Stimulated activated naive CD4-positive, alpha-beta T cell (primary cell): Measurements from ENCODE around the gene SMPX.
"Not testable (repeated sequence)": the region's sequence is repeated elsewhere in the genome, so short reads cannot be mapped to it uniquely, and the experiment has no call there.

Experiments
- DNase-seq, 6 experiments: peaks; one replicate each; lab custom pipeline; 2025; lab: John Stamatoyannopoulos, UW

Gene SMPX

GRCh38 chrX:21757960-21758359, at the start of gene SMPX:
Gene SMPX (minus strand): TSS chrX:21758116. CDS start chrX:21754290, 3,826 bp downstream.
- no peak for DNase-seq

GRCh38 chrX:21806691-21807090, 48.8 kb upstream of the SMPX start:
- no peak for DNase-seq

- DNase-seq, result no peak
Measured at GRCh38 chrX:21802839-21803238, 44.9 kb upstream of the SMPX start.

- no peak for DNase-seq
Measured at GRCh38 chrX:21802054-21802670, 44.2 kb upstream of the SMPX start.

GRCh38 chrX:21800344-21800770, 42.4 kb upstream of the SMPX start:
- DNase-seq, result no peak

- no peak for DNase-seq
Measured at GRCh38 chrX:21799767-21800166, 41.9 kb upstream of the SMPX start.

- no peak for DNase-seq
Measured at GRCh38 chrX:21798677-21799219, 40.8 kb upstream of the SMPX start.

- DNase-seq, result no peak
Measured at GRCh38 chrX:21781976-21782375, 24.1 kb upstream of the SMPX start.

- DNase-seq, result no peak
Measured at GRCh38 chrX:21781525-21781924, 23.6 kb upstream of the SMPX start.

- DNase-seq, result no peak
Measured at GRCh38 chrX:21779095-21779494, 21.2 kb upstream of the SMPX start.

- DNase-seq, result no peak
Measured at GRCh38 chrX:21778236-21778635, 20.3 kb upstream of the SMPX start.

GRCh38 chrX:21775128-21775527, 17.2 kb upstream of the SMPX start:
- DNase-seq, result not testable (repeated sequence)

GRCh38 chrX:21773036-21773435, 15.1 kb upstream of the SMPX start:
- peak in 3 of 6 experiments; percentile 13 to 52 (median 26) for DNase-seq

- no peak for DNase-seq
Measured at GRCh38 chrX:21770631-21771321, 12.9 kb upstream of the SMPX start.

GRCh38 chrX:21766101-21766500, 8.2 kb upstream of the SMPX start:
- no peak for DNase-seq

- no peak for DNase-seq
Measured at GRCh38 chrX:21764008-21764407, 6.1 kb upstream of the SMPX start.

- no peak for DNase-seq
Measured at GRCh38 chrX:21758488-21758887, 572 bp upstream of the SMPX start.

GRCh38 chrX:21756785-21757529, 959 bp downstream of the SMPX start:
- DNase-seq, result no peak

- DNase-seq, result no peak
Measured at GRCh38 chrX:21749924-21750323, 8.0 kb downstream of the SMPX start.

GRCh38 chrX:21748235-21748634, 9.7 kb downstream of the SMPX start:
- DNase-seq, result no peak

- DNase-seq, result no peak
Measured at GRCh38 chrX:21747558-21747957, 10.4 kb downstream of the SMPX start.

GRCh38 chrX:21745756-21746155, 12.2 kb downstream of the SMPX start:
- DNase-seq, result peak in 5 of 6 experiments; percentile 0 to 13 (median 11)

- DNase-seq, result no peak
Measured at GRCh38 chrX:21744721-21745120, 13.2 kb downstream of the SMPX start.
